A549 (cell line): Measurements from ENCODE around the gene FILIP1L.

Experiments
- RNF2 ChIP-seq: fragments of 200-600 bp; sonication (generic); IDR thresholded peaks from 2 replicates; pipeline ENCODE4 v1.6.1; 2016; ENCODE audit warnings: low read depth, mild to moderate bottlenecking, antibody characterized with exemption, moderate library complexity, borderline replicate concordance
- TF ChIP-seq, protein P1 (sequence below): fragments of >200 bp; sonication (Bioruptor Twin); formaldehyde crosslinking; IDR thresholded peaks from 3 replicates; pipeline ENCODE4 v1.5.1; 2016

GRCh38 chr3:100046986-100047385 lies 67.3 kb downstream of the FILIP1L start:
- no peak for TF ChIP-seq RNF2
- TF ChIP-seq, protein P1, sequence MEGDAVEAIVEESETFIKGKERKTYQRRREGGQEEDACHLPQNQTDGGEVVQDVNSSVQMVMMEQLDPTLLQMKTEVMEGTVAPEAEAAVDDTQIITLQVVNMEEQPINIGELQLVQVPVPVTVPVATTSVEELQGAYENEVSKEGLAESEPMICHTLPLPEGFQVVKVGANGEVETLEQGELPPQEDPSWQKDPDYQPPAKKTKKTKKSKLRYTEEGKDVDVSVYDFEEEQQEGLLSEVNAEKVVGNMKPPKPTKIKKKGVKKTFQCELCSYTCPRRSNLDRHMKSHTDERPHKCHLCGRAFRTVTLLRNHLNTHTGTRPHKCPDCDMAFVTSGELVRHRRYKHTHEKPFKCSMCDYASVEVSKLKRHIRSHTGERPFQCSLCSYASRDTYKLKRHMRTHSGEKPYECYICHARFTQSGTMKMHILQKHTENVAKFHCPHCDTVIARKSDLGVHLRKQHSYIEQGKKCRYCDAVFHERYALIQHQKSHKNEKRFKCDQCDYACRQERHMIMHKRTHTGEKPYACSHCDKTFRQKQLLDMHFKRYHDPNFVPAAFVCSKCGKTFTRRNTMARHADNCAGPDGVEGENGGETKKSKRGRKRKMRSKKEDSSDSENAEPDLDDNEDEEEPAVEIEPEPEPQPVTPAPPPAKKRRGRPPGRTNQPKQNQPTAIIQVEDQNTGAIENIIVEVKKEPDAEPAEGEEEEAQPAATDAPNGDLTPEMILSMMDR: no peak
